Thyroid gland (tissue), 4 donors: ENCODE measurements around the gene SHISA2. TPM values are rescaled to one million over a fixed set of nuclear protein-coding genes. Genes with fewer than 3 reads are reported as not detected.
A peak's percentile ranks its signal among the peaks of the same experiment; 100 is the strongest.

Experiments
- DNase-seq, 2 donors: peaks; one replicate each; pipeline ENCODE4 v3.0.0-alpha.2; 2019
- H3K27ac ChIP-seq, 3 donors: fragments of 200-600 bp; sonication (generic); 1 replicate in 2 of 3; 2 replicates in 1 of 3; pipeline ENCODE4 v1.5.1; 2016 to 2019; ENCODE audit warnings: mild to moderate bottlenecking in 1 of 3, moderate library complexity in 1 of 3
- H3K27me3 ChIP-seq: fragments of 200-600 bp; sonication (generic); one replicate; pipeline ENCODE4 v1.5.1; 2019
- H3K36me3 ChIP-seq, 2 donors: fragments of 200-600 bp; sonication (generic); one replicate each; pipeline ENCODE4 v1.5.1; 2016 to 2019
- H3K4me1 ChIP-seq, 2 donors: fragments of 200-600 bp; sonication (generic); one replicate each; pipeline ENCODE4 v1.5.1; 2017 to 2019
- H3K4me3 ChIP-seq, 3 donors: fragments of 200-600 bp; sonication (generic); replicated peaks in 1 of 3; 1 replicate in 2 of 3; 2 replicates in 1 of 3; pipeline ENCODE4 v1.5.1; 2016; ENCODE audit warnings: mild to moderate bottlenecking in 1 of 3
- H3K9me3 ChIP-seq: fragments of 200-600 bp; sonication (generic); one replicate; pipeline ENCODE4 v1.5.1; 2017
- POLR2A ChIP-seq, 2 donors: fragments of 450-650 bp; IDR thresholded peaks; one replicate each; pipeline ENCODE4 v1.6.1; 2017; ENCODE audit warnings: antibody characterized with exemption in 2 of 2, mild to moderate bottlenecking in 2 of 2, moderate library complexity in 1 of 2
- WGBS, 2 donors: methylation state at CpG; one replicate each; pipeline ENCODE4 v1.1.5; 2017; 5-methylcytosine and 5-hydroxymethylcytosine counted together
- intact Hi-C: fragments of 100-400 bp; cut with DNase I; formaldehyde crosslinking; loops from one replicate; pipeline ENCODE4 v1.15.1; 2023
- total RNA-seq, 4 donors: library from RNA; depleted of rRNA; stranded (reverse); fragments of >200 nt; gene quantifications; one replicate each; pipeline ENCODE4 v1.2.3, GENCODE V29; 2016
- TF ChIP-seq, protein P1 (sequence below), 6 experiments: fragments of 200-600 bp in 3 of 6; fragments of 450-650 bp in 3 of 6; sonication (generic) in 3 of 6; IDR thresholded peaks; one replicate each; pipeline ENCODE4 v1.5.1; 2016 to 2019; ENCODE audit warnings: antibody characterized with exemption in 6 of 6, mild to moderate bottlenecking in 2 of 6, inconsistent platforms in 1 of 6, moderate library complexity in 1 of 6

Gene SHISA2
- total RNA-seq, 4 donors from 2014 or later, result 47.4 to 124 (median 79.8) TPM

DNA sequence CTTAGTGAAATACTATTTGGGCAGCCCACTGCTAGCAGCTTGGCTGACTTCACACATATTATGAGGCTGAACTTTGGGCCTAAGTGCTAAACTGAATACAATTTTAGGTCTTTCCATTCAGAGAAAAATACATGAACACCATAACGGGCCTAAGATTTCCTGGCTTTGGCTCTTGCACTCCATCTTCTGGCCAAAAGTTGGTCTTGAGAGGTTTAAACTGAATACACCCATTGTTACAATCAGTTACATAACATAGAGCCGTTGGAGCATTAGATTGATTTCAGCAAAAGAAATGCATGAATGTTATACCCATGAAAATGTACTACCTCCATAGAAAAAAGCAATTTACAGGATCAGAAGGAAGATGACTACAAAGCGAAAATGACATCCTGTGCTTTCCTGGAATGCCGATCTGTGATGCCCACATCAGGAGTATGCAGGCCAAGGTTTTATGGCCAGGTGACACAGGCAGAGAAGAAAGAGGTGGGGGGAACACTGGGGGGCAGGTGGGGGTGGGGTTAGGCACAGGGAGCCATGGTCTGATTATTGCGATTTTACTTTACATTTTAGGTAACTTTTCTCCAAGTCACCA lies 11.1 kb upstream of the SHISA2 start:
- TF ChIP-seq, protein P1, sequence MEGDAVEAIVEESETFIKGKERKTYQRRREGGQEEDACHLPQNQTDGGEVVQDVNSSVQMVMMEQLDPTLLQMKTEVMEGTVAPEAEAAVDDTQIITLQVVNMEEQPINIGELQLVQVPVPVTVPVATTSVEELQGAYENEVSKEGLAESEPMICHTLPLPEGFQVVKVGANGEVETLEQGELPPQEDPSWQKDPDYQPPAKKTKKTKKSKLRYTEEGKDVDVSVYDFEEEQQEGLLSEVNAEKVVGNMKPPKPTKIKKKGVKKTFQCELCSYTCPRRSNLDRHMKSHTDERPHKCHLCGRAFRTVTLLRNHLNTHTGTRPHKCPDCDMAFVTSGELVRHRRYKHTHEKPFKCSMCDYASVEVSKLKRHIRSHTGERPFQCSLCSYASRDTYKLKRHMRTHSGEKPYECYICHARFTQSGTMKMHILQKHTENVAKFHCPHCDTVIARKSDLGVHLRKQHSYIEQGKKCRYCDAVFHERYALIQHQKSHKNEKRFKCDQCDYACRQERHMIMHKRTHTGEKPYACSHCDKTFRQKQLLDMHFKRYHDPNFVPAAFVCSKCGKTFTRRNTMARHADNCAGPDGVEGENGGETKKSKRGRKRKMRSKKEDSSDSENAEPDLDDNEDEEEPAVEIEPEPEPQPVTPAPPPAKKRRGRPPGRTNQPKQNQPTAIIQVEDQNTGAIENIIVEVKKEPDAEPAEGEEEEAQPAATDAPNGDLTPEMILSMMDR (IDR thresholded peaks at IDR 0.05), result peak; percentile 46 to 87 (median 80)
- TF ChIP-seq POLR2A (IDR thresholded peaks at IDR 0.05), result no peak
- DNase-seq, result peak; percentile 42 to 52
- intact Hi-C loops, result loop anchor here (5.0 kb wide), 1 partner anchor 76 kb away; no protein-coding TSS in a partner anchor
- H3K9me3 ChIP-seq, result no peaks in the 10 kb centered on the region
- WGBS, 2 donors, result 54 to 56% methylated on average over 5 of the region's 5 CpGs
- no peak overlapping the region for H3K4me3 ChIP-seq
- no peaks in the 10 kb centered on the region for H3K36me3 ChIP-seq
- no peak overlapping the region for H3K27ac ChIP-seq
- peaks cover 4 to 19% of the 10 kb centered on the region in 2 donors for H3K4me1 ChIP-seq
- H3K27me3 ChIP-seq, result no peaks in the 10 kb centered on the region

DNA sequence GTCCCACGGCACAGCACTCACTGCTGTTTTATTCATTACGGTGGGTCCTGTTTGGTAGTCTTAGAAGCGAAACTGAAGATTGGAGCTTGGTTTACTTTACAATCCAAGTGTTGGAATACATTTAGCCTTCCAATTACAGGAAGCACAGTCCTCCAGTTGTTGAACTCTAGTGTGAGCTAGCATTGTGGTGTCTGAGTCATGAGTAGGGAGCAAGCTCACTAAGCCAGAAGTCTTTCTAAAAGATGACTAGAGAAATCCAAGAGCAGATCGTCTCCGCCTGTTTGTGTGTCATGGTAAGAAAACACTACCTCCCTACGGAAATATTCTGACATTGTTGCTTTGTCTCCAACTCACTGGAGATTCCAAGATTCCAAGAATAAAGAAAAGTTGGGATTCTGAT lies 10.1 kb upstream of the SHISA2 start:
- Histone ChIP-seq H3K27ac (no peak overlapping the region), H3K4me3 (no peak overlapping the region), H3K27me3 (no peaks in the 10 kb centered on the region), H3K9me3 (no peaks in the 10 kb centered on the region), H3K4me1 (peaks cover 4 to 19% of the 10 kb centered on the region in 2 donors), H3K36me3 (no peaks in the 10 kb centered on the region)
- intact Hi-C loops, result loop anchor here (5.0 kb wide), 1 partner anchor 75 kb away; no protein-coding TSS in a partner anchor
- TF ChIP-seq, protein P1 (IDR thresholded peaks at IDR 0.05), result no peak
- no peak for TF ChIP-seq POLR2A (IDR thresholded peaks at IDR 0.05)
- no peak for DNase-seq
- WGBS, 2 donors, result 85 to 86% methylated on average over 6 of the region's 6 CpGs

DNA sequence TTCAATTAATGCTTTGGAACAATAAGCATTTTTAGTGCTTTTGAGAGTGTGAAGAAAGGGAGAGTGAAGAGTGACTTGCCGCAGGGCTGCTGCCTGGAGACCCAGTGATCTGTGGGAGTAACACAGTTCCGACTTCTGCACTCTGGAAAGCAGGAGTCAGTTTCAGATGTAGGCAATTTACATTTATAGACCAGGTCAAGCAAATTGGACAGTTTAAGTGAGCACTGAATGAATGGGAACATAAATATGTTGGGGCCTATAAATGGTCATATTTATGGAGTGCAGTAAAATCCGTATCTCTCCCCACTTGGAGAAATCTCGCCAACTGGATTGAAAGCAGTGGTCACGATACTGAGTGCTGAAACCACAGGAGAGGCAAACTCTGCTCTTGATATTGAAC lies 9.4 kb upstream of the SHISA2 start:
- no peaks in the 10 kb centered on the region for H3K9me3 ChIP-seq
- no peaks in the 10 kb centered on the region for H3K36me3 ChIP-seq
- DNase-seq, result peak in 1 of 2 donors; percentile 5
- peaks cover 4 to 19% of the 10 kb centered on the region in 2 donors for H3K4me1 ChIP-seq
- intact Hi-C loops, result loop anchor here (5.0 kb wide), 1 partner anchor 74 kb away; no protein-coding TSS in a partner anchor
- 61 to 70% methylated on average over 5 of the region's 5 CpGs for WGBS, 2 donors
- no peaks in the 10 kb centered on the region for H3K27me3 ChIP-seq
- H3K4me3 ChIP-seq, result no peak overlapping the region
- TF ChIP-seq POLR2A (IDR thresholded peaks at IDR 0.05), result no peak
- TF ChIP-seq, protein P1 (IDR thresholded peaks at IDR 0.05), result no peak
- peak overlapping the region in 2 of 3 donors; percentile 18 to 45 for H3K27ac ChIP-seq

DNA sequence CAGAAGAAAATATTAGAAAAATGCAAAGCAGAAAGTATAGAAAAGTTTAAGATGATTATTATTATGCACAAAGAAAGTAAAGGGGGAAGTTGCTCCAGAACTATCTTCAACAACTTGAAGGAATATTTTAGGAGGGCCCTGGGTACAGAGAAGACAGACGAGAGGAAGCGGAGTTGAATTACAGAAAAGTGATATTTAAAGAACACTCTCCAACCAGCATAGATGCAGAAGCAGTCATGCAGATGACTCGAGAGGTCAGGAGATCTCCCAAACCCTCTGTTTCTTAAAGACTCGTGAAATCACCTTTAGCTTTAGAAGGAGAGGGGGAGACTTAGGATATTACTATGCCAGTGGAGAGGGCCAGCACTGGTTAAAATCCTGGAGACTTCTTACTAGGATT lies 8.5 kb upstream of the SHISA2 start:
- DNase-seq, result no peak
- no peaks in the 10 kb centered on the region for H3K36me3 ChIP-seq
- TF ChIP-seq, protein P1 (IDR thresholded peaks at IDR 0.05), result no peak
- TF ChIP-seq POLR2A (IDR thresholded peaks at IDR 0.05), result no peak
- no peaks in the 10 kb centered on the region for H3K27me3 ChIP-seq
- peak overlapping the region in 1 of 3 donors; percentile 18 for H3K27ac ChIP-seq
- WGBS, 2 donors, result 38 to 56% methylated on average over 4 of the region's 4 CpGs
- H3K4me1 ChIP-seq, result peaks cover 4 to 19% of the 10 kb centered on the region in 2 donors
- H3K9me3 ChIP-seq, result no peaks in the 10 kb centered on the region
- intact Hi-C loops, result loop anchor here (5.0 kb wide), 1 partner anchor 73 kb away; no protein-coding TSS in a partner anchor
- H3K4me3 ChIP-seq, result no peak overlapping the region

DNA sequence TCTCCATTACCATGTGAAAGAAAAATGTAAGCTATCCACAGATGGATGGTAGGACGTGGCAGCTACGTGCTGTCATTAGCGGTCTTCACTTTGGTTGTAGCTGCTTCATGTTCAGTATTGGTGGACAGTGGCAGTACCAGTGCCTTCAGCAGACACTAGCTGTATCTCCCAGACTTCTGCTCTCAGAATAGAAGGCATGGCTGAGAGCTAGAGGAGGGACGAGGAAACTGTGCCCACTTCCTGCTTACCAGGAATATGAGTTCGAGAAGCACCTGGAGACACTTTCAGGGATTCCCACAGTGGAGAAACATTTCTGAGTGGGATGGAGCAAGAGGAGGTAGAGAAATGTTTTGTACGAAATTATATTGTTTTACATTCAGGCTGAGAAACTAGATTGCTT lies 6.9 kb upstream of the SHISA2 start:
- Histone ChIP-seq H3K4me3 (no peak overlapping the region), H3K4me1 (peaks cover 4 to 19% of the 10 kb centered on the region in 2 donors), H3K27ac (no peak overlapping the region), H3K9me3 (no peaks in the 10 kb centered on the region), H3K27me3 (no peaks in the 10 kb centered on the region), H3K36me3 (no peaks in the 10 kb centered on the region)
- no peak for DNase-seq
- TF ChIP-seq, protein P1 (IDR thresholded peaks at IDR 0.05), result no peak
- no peak for TF ChIP-seq POLR2A (IDR thresholded peaks at IDR 0.05)
- intact Hi-C loops, result no loop called here
- 87 to 89% methylated on average over 6 of the region's 6 CpGs for WGBS, 2 donors
